HEK293 (cell line): ENCODE measurements around the gene ELF1.

Experiments
- CTCF ChIA-PET: fragments of 350-600 bp; formaldehyde crosslinking; extraction: SDS; loops from one replicate; lab custom pipeline; 2021; ENCODE audit warnings: antibody characterized with exemption; lab: Yijun Ruan, JAX
- POLR2A ChIA-PET: fragments of 300-600 bp; formaldehyde crosslinking; extraction: SDS; loops from one replicate; lab custom pipeline; 2020; ENCODE audit warnings: antibody characterized with exemption, inconsistent platforms; lab: Yijun Ruan, JAX
- H3K27ac ChIP-seq: fragments of 200-500 bp; sonication (Bioruptor generic); 2 replicates; pipeline ENCODE4 v1.5.1; 2014; ENCODE audit warnings: low read depth, low read length, control low read depth, inconsistent platforms; ENCODE audit errors: extremely low read depth
- H3K36me3 ChIP-seq, 2 experiments: fragments of 200-500 bp in 1 of 2; sonication (Bioruptor generic) in 1 of 2; 1 replicate in 1 of 2; 2 replicates in 1 of 2; pipeline ENCODE4 v1.5.1; 2014 to 2017; ENCODE audit warnings: inconsistent platforms in 2 of 2, low read length in 2 of 2; ENCODE audit not compliant: control insufficient read depth in 2 of 2, insufficient read depth in 1 of 2
- H3K4me1 ChIP-seq: fragments of 200-500 bp; sonication (Bioruptor generic); 2 replicates; pipeline ENCODE4 v1.5.1; 2014; ENCODE audit warnings: mild to moderate bottlenecking, low read length, inconsistent platforms; ENCODE audit not compliant: control insufficient read depth, insufficient read depth
- H3K4me3 ChIP-seq: 2 replicates; pipeline ENCODE4 v1.5.1; 2011; ENCODE audit warnings: low read depth, mild to moderate bottlenecking, control low read depth, low read length, moderate library complexity
- H3K9me3 ChIP-seq: fragments of 200-500 bp; sonication (Bioruptor generic); 2 replicates; pipeline ENCODE4 v1.5.1; 2014; ENCODE audit warnings: low read depth, low read length, inconsistent platforms; ENCODE audit not compliant: control insufficient read depth, insufficient read depth
- CTCF ChIP-seq: fragments of 450-650 bp; formaldehyde crosslinking; IDR thresholded peaks from 2 replicates; pipeline ENCODE4 v1.5.1; 2016; ENCODE audit warnings: missing biosample characterization, missing genetic modification characterization
- PRDM1 ChIP-seq: fragments of 450-650 bp; formaldehyde crosslinking; IDR thresholded peaks from 2 replicates; pipeline ENCODE4; 2016; ENCODE audit warnings: missing biosample characterization, missing genetic modification characterization
- PRDM10 ChIP-seq: fragments of 450-650 bp; formaldehyde crosslinking; IDR thresholded peaks from 2 replicates; pipeline ENCODE4 v1.5.1; 2016; ENCODE audit warnings: missing biosample characterization, missing genetic modification characterization
- SCRT2 ChIP-seq: fragments of 450-650 bp; formaldehyde crosslinking; IDR thresholded peaks from 2 replicates; pipeline ENCODE4 v1.5.1; 2016; ENCODE audit warnings: missing biosample characterization, missing genetic modification characterization
- ZBTB17 ChIP-seq: fragments of 450-650 bp; formaldehyde crosslinking; IDR thresholded peaks from 2 replicates; pipeline ENCODE4 v1.5.1; 2016; ENCODE audit warnings: missing biosample characterization, missing genetic modification characterization
- ZFP69B ChIP-seq: fragments of 450-650 bp; formaldehyde crosslinking; IDR thresholded peaks from 2 replicates; pipeline ENCODE4 v1.5.1; 2016; ENCODE audit warnings: missing biosample characterization, missing genetic modification characterization
- ZNF10 ChIP-seq: fragments of 450-650 bp; formaldehyde crosslinking; IDR thresholded peaks from 2 replicates; pipeline ENCODE4 v1.5.1; 2017; ENCODE audit warnings: missing biosample characterization, missing genetic modification characterization
- ZNF302 ChIP-seq: fragments of 450-650 bp; formaldehyde crosslinking; IDR thresholded peaks from 2 replicates; pipeline ENCODE4 v1.5.1; 2016; ENCODE audit warnings: missing biosample characterization, missing genetic modification characterization, low read depth
- ZNF394 ChIP-seq: fragments of 450-650 bp; formaldehyde crosslinking; IDR thresholded peaks from 2 replicates; pipeline ENCODE4 v1.5.1; 2016; ENCODE audit warnings: missing biosample characterization, missing genetic modification characterization, mild to moderate bottlenecking, moderate library complexity, borderline replicate concordance
- ZNF561 ChIP-seq: fragments of 450-650 bp; IDR thresholded peaks from 2 replicates; pipeline ENCODE4 v1.5.1; 2018; ENCODE audit warnings: missing biosample characterization, missing genetic modification characterization, borderline replicate concordance
- ZNF600 ChIP-seq: fragments of 450-650 bp; formaldehyde crosslinking; IDR thresholded peaks from 2 replicates; pipeline ENCODE4 v1.5.1; 2016; ENCODE audit warnings: missing biosample characterization, missing genetic modification characterization
- ZNF654 ChIP-seq: fragments of 450-650 bp; formaldehyde crosslinking; IDR thresholded peaks from 2 replicates; pipeline ENCODE4 v1.5.1; 2016; ENCODE audit warnings: low read depth, missing biosample characterization, missing genetic modification characterization
- ZNF660 ChIP-seq: fragments of 450-650 bp; IDR thresholded peaks from 2 replicates; pipeline ENCODE4 v1.5.1; 2018; ENCODE audit warnings: missing biosample characterization, mild to moderate bottlenecking, missing genetic modification characterization
- ZSCAN30 ChIP-seq: fragments of 450-650 bp; IDR thresholded peaks from 2 replicates; pipeline ENCODE4 v1.5.1; 2018; ENCODE audit warnings: missing biosample characterization, mild to moderate bottlenecking, missing genetic modification characterization, moderate library complexity
- TF ChIP-seq, protein P1 (sequence below): fragments of 450-650 bp; IDR thresholded peaks from 2 replicates; pipeline ENCODE4 v1.5.1; 2018; ENCODE audit warnings: missing biosample characterization, mild to moderate bottlenecking, missing genetic modification characterization
- TF ChIP-seq, protein P2 (sequence below): fragments of 450-650 bp; formaldehyde crosslinking; IDR thresholded peaks from 2 replicates; pipeline ENCODE4 v1.5.1; 2017; ENCODE audit warnings: missing biosample characterization, missing genetic modification characterization

Gene ELF1

DNA sequence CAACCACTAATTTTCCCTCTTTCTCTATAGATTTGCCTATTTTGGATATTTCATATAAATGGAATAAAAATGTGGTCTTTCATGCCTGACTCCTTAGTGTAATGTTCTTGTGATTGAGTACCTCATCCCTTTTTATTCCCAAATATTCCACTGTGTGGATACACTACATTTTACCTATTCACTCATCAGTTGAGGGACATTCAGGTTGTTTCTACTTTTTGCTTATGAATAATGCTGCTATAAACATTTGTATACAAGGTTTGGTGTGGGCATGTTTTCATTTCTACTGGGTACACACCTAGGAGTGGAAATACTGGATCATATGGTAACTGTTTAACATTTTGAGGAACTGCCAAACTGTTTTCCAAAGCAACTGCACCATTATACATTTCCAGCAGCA, 37.1 kb upstream of the ELF1 start:
- Histone ChIP-seq H3K27ac (no peak overlapping the region), H3K36me3 (no peaks in the 10 kb centered on the region), H3K4me1 (peaks cover 3% of the 10 kb centered on the region; the same call in 1 of the 2 replicates), H3K9me3 (no peaks in the 10 kb centered on the region), H3K4me3 (no peak overlapping the region)
- POLR2A ChIA-PET: no interaction called here
- CTCF ChIA-PET: interaction anchor here (0.6 to 2.6 kb wide), 3 partner anchors 11 to 175 kb away, joined by 4 to 16 read pairs (median 6); no protein-coding TSS in a partner anchor
- TF ChIP-seq ZNF10 (tag by site-specific recombination) (peak; percentile 98), ZNF561 (tag by site-specific recombination) (no peak)

GRCh38 chr13:41054919-41055619, 36.0 kb upstream of the ELF1 start:
- no peaks in the 10 kb centered on the region for H3K36me3 ChIP-seq
- H3K27ac ChIP-seq: no peak overlapping the region
- no peaks in the 10 kb centered on the region for H3K9me3 ChIP-seq
- TF ChIP-seq ZBTB17 (tag by site-specific recombination) (peak; percentile 68), PRDM10 (peak; percentile 36; the same call in 1 of the 2 replicates), SCRT2 (no peak), ZNF600 (tag by site-specific recombination) (peak; percentile 72), ZFP69B (tag by site-specific recombination) (peak; percentile 31; the same call in 1 of the 2 replicates)
- TF ChIP-seq, all 188 proteins: peak for 4
- Histone ChIP-seq H3K4me1 (peaks cover 3% of the 10 kb centered on the region; the same call in 1 of the 2 replicates), H3K4me3 (no peak overlapping the region)
- POLR2A ChIA-PET: interaction anchor here (0.6 kb wide), 1 partner anchor 160 kb away, joined by 5 read pairs; no protein-coding TSS in a partner anchor
- CTCF ChIA-PET: interaction anchor here (0.6 to 2.6 kb wide), 24 partner anchors 9 to 900 kb away, joined by 3 to 16 read pairs (median 4); partner anchors contain the start of gene ELF1

DNA sequence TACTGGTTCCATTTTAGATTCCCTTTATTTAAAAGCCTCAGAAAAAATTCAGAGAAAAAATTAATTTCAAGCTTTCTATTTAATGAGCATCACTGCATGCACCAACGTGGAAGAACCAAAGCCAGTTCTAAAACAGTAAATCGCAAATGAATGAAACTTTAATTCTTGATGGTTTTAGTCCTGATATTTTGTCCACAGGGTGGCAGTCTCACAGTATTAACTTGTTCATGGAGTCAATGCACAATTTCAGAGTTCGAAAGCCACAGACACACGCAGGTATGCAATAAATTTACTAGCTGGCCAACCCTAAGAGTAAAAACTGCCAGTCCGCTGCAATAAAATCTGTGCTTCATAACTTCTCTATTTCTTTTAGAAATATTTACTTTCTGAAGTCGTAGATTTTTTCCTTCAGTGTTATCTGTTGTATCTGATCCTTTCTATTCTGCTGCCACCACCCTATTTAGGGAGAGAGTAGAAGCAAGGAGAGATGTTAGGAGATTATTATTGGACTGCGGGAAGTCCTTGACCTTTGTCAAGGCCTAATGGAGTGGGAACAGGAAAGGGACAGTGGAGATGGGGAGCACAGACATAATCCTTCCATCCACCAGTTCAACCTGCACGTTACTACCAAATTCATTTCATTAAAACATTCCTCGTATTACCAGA, 35.2 kb upstream of the ELF1 start:
- CTCF ChIA-PET: interaction anchor here (0.6 to 2.6 kb wide), 26 partner anchors 10 to 1030 kb away, joined by 3 to 16 read pairs (median 4); no protein-coding TSS in a partner anchor
- no peaks in the 10 kb centered on the region for H3K9me3 ChIP-seq
- no peaks in the 10 kb centered on the region for H3K36me3 ChIP-seq
- POLR2A ChIA-PET: interaction anchor here (0.6 kb wide), 1 partner anchor 159 kb away, joined by 5 read pairs; no protein-coding TSS in a partner anchor
- H3K4me3 ChIP-seq: no peak overlapping the region
- 0 out of 2 replicates have a peak, but pooled peaks have one; percentile 42 for TF ChIP-seq ZSCAN30 (tag by site-specific recombination)
- peak; percentile 63 for TF ChIP-seq ZNF654 (tag by site-specific recombination)
- 0 out of 2 replicates have a peak, but pooled peaks have one; percentile 12 for TF ChIP-seq ZNF394 (tag by site-specific recombination)
- TF ChIP-seq PRDM1 (tag by site-specific recombination): no peak
- TF ChIP-seq ZNF302 (tag by site-specific recombination): no peak
- TF ChIP-seq ZNF561 (tag by site-specific recombination): 0 out of 2 replicates have a peak, but pooled peaks have one; percentile 18
- TF ChIP-seq ZNF660 (tag by site-specific recombination): peak; percentile 58; the same call in 1 of the 2 replicates
- TF ChIP-seq, protein P1, sequence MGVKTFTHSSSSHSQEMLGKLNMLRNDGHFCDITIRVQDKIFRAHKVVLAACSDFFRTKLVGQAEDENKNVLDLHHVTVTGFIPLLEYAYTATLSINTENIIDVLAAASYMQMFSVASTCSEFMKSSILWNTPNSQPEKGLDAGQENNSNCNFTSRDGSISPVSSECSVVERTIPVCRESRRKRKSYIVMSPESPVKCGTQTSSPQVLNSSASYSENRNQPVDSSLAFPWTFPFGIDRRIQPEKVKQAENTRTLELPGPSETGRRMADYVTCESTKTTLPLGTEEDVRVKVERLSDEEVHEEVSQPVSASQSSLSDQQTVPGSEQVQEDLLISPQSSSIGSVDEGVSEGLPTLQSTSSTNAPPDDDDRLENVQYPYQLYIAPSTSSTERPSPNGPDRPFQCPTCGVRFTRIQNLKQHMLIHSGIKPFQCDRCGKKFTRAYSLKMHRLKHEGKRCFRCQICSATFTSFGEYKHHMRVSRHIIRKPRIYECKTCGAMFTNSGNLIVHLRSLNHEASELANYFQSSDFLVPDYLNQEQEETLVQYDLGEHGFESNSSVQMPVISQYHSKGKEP (tag by site-specific recombination): peak; percentile 68
- TF ChIP-seq, protein P2, sequence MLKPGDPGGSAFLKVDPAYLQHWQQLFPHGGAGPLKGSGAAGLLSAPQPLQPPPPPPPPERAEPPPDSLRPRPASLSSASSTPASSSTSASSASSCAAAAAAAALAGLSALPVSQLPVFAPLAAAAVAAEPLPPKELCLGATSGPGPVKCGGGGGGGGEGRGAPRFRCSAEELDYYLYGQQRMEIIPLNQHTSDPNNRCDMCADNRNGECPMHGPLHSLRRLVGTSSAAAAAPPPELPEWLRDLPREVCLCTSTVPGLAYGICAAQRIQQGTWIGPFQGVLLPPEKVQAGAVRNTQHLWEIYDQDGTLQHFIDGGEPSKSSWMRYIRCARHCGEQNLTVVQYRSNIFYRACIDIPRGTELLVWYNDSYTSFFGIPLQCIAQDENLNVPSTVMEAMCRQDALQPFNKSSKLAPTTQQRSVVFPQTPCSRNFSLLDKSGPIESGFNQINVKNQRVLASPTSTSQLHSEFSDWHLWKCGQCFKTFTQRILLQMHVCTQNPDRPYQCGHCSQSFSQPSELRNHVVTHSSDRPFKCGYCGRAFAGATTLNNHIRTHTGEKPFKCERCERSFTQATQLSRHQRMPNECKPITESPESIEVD (tag by site-specific recombination): peak; percentile 37; the same call in 1 of the 2 replicates
- 0 out of 2 replicates have a peak, but pooled peaks have one; percentile 12 for TF ChIP-seq CTCF
- H3K27ac ChIP-seq: no peak overlapping the region
- H3K4me1 ChIP-seq: peaks cover 3% of the 10 kb centered on the region; the same call in 1 of the 2 replicates
